Renal cortical epithelial cell (primary cell): ENCODE results near the gene CYFIP1. TPM values are rescaled to one million over a fixed set of nuclear protein-coding genes. Genes with fewer than 3 reads are reported as not detected.
"Not testable (repeated sequence)": the region's sequence is repeated elsewhere in the genome, so short reads cannot be mapped to it uniquely, and the experiment has no call there.

Experiments used
- DNase-seq: peaks from one replicate; pipeline ENCODE4 v3.0.0-alpha.2; 2011; ENCODE audit warnings: low read depth
- total RNA-seq: library from RNA; depleted of rRNA; stranded (reverse); fragments of >200 nt; gene quantifications from 2 replicates; pipeline ENCODE4 v1.2.3, GENCODE V29; 2014

The CYFIP1 gene
- total RNA-seq = 147 and 171 TPM in 2 replicates

DNA sequence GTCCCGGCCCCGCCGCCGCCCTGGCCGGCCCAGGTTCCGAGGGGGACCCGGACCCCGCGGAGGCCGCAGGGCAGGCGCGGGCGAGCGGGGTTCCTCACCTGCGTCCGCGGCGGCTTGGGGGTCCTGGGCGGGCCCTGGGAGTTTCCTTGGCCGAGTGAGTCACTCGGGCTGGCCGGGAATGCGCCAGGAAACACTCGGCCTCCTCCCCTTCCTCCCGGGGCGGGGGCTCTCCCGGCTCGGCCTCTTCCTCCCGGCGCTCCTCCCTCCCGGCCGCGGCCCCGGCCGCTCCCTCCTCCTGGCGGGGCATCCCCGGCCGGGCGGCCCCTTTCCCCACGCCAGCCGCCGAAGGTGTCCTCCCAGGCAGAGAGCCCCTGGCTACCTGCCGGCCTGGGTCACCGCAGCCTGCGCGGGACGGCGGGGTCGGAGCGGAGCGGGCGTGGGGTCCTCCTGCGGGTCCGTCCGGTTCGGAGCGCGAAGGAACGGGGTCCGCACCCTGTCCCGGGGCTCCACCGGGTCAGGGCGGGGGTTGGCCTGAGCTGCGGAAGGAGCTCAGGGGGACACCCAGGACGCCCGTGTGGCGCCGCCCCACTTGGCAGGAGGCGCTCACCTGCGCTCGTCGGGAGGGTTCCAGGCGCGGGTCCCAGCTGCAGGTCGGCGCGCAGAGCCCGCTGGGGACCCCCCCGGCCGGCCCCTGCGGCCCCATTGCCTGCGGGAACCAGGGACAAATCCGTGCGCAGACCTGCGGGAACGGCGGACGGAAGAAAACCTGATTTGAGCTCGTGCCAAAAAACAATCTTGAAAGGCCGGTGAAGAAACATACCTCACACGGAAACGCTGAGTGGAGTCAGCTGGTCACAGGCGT, at the start of gene CYFIP1:
CYFIP1 (minus strand) TSS at position 180 of the 862 bp plus-strand sequence. CDS start 33,083 bp downstream, outside the sequence.
- peak; percentile 65 for DNase-seq

- DNase-seq = no peak
Measured at GRCh38 chr15:23026218-23026617, 46.0 kb upstream of the CYFIP1 start.

DNA sequence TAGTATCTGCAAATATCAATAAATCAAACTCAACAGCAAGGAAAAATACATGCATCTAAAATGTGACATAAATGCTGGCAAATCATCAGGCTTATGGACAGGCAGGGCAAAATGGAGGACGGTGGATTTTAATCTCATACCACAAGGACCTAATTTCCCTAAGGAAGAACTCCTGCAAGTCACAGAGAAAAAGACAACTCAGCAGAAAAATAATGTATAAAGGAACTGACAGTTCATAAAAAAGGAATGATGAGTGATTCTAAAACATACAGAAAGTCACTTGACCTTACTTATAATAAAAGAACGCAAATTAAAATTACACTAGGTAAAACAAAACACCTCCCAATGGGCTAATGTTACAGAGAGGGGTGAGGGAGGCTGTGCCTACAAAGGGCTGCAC, 42.0 kb upstream of the CYFIP1 start:
- no peak for DNase-seq

DNA sequence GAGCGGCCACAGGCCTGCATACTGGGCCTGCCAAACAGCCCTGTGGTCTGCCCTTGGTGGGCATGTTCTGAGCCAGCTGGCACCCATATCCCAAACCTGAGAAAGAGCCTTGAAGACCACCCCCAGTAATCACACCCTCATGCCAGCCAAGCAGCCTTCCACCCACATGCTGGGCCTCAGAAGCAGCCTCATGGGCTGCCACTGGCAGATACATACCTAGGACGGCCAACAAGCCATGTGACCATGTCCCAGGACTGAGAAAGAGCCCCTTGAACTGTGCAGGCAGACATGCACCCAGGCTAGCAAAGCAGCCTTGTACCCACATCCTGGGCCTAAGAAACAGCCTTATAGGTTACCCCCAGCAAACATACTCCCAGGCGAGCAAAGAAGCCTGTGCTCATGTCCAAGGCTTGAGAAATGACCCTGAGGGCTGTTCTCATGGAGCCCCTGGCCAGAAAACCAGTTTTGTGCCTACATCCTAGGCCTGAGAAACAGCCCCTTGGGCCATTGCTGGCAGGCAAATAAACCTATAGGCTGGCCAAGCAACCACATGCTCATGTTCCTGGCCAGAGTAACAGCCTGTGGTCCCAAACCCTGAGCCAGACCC, 34.3 kb upstream of the CYFIP1 start:
- no peak for DNase-seq

DNA sequence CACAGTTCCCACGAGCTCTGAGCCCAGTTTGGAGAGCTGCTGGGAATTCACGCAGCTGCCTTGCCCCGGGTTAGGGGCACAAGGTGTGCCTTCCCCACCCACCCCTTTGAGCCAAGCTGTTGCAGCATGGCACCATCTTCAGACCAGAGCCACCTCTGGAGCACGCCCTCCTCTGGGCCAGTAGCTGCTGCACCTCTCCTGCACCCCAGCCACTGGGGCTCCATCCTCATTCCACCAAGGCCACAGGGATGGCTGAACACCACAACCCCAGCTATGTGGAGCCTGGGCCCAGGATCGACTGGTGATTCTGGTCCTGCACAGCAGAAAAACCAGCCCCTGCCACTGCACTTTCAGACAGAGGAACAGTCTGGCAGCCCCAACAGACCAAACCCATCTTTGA, 33.5 kb upstream of the CYFIP1 start:
- DNase-seq = no peak

- DNase-seq = not testable (repeated sequence)
Measured at GRCh38 chr15:23012616-23013015, 32.4 kb upstream of the CYFIP1 start.

DNA sequence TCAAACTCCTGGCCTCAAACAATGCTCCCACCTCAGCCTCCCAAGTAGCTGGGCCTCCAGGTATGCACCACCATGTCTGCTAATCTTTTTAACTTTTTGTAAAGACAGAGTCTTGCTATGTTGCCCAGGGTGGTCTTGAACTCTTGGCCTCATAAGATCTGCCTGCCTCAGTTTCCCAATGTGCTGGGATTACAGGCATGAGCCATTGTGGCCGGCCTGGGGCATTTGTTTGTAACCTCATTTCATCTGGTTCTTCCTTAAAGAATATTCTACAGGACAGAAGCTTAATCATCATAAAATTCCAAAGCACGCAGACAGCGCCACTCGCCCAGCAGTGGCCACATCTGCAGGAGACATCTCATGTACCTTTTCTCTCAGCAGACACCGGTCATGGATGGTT, 23.6 kb upstream of the CYFIP1 start:
- DNase-seq = no peak

DNA sequence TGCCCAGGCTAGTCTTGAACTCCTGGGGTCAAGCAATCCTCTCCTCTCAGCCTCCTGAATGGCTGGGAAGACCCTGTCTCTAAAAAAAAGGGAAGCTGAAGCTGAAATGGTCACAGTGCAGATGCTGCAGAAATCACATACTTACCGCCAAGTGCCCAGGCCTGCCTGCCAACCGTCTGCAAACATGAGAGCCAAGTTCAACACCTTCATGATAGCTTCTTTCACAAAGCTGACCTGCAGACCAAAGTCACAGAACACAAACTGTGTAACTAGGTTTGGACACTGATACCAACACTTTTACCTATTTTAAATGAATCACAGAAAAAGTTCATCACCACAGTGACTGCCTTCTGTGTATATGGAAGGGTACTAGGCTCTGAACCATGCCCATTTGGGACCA, 22.8 kb upstream of the CYFIP1 start:
- no peak for DNase-seq

DNA sequence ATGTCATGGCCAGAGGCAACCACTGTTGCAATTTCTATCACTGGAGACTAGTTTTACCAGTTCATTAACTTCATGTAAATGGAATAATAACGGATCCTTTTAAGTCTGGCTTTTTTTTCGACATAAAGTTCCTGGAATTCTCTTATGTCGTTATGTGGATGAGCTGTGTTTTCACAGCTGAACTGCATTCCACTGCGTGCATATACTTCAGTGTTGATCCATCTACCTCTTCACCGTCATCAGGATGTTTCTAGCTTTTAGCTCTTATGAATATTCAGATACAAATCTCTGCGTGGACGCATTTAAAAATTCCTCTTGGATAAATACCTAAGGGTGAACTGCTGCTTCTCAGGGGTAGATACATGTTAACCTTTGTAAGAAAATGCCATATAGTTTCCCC, 15.6 kb upstream of the CYFIP1 start:
- DNase-seq = peak; percentile 40

- no peak for DNase-seq
Measured at GRCh38 chr15:22992024-22992326, 11.8 kb upstream of the CYFIP1 start.

GRCh38 chr15:22989576-22990477, 9.7 kb upstream of the CYFIP1 start:
- peak; percentile 36 for DNase-seq

GRCh38 chr15:22988811-22989210, 8.6 kb upstream of the CYFIP1 start:
- no peak for DNase-seq

DNA sequence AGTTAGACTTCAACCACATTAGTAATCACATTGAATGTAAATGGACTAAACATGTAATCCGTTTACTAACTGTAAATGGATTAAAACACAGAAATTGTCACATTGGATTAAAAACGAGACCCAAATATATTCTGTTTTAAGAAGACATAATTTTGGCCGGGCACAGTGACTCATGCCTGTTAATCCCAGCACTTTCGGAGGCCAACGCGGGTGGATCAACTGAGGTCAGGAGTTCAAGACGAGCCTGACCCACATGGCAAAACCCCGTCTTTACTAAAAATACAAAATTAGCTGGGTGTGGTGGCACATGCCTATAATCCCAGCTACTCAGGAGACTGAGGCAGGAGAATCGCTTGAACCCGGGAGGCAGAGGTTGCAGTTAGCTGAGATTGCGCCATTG, 1.8 kb upstream of the CYFIP1 start:
- DNase-seq = not testable (repeated sequence)

DNA sequence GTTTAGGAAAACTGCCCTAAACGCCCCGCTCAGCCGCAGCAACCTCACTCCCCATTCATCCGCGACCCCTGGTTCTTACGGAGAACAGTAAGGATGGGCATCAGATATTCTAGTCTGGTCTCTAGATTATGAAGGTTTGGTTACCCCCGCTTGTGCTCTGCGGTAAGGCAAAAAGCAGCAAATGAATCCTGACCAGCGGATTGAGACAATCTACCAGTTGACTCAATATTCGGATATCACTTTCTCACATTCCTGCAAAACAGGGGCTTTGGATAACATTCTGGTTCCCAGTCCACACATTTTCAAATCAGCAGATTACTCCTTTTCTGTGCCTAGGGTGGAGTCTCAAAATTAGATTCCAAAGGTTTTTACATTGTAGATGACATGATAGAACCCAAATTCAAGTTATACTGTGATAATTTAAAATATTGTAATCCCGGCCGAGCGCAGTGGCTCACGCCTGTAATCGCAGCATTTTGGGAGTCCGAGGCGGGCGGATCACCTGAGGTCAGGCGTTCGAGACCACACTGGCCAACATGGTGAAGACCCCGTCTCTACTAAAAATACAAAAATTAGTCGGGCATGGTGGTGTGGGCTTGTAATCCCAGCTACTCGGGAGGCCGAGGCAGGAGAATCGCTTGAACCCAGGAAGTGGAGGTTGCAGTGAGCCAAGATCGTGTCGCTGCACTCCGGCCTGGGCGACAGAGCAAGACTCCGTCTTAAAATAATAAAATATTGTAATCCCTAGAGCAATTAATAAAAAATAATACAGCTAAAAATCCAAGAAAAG, 1.1 kb upstream of the CYFIP1 start:
- no peak for DNase-seq

GRCh38 chr15:22979238-22980188, 655 bp downstream of the CYFIP1 start:
- peak; percentile 40 for DNase-seq

GRCh38 chr15:22978691-22979237, 1.4 kb downstream of the CYFIP1 start:
- DNase-seq = no peak

DNA sequence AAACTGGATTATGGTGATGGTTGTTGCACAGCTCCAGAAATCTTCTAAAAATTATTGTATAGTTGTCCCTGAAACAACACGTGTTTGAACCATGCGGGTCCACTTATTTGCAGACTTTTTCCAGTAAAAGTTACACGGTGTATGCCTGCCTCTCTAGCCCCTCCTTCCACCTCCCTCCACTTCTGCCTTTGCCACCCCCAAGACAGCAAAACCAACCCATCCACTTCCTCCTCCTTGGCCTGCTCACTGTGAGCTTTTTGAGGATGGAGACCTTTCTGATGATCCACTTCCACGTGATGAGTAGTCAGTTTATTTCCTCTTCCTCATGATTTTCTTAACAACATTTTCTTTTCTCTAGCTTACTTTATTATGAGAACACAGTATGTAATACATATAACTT, 5.4 kb downstream of the CYFIP1 start:
- no peak for DNase-seq

DNA sequence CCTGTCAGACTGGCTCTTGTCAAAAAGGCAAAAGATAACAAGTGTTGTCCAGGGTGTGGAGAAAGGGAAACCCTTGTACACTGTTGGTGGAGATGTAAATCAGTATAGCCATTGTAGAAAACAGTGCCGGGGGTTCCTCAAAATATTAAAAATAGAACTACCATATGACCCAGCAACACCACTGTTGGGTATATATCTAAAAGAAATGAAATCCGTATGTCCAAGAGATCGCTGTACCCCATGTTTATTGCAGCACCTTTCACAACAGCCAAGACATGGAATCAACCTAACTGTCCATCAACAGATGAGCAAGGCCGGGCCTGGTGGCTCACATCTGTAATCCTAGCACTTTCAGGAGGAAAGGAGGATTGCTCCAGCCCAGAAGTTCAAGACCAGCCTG, 6.2 kb downstream of the CYFIP1 start:
- DNase-seq = no peak

- no peak for DNase-seq
Measured at GRCh38 chr15:22973286-22973685, 6.9 kb downstream of the CYFIP1 start.

GRCh38 chr15:22969489-22969888, 10.7 kb downstream of the CYFIP1 start:
- DNase-seq = no peak
